SK-N-MC (cell line): ENCODE results near the gene KAZN.

Experiments used
- EZH2 ChIP-seq: fragments of 200-600 bp; sonication (generic); IDR thresholded peaks from one replicate; pipeline ENCODE4 v1.6.1; 2017; ENCODE audit warnings: antibody characterized with exemption
- FOXP2 ChIP-seq: optimal IDR thresholded peaks from 2 replicates; pipeline ENCODE3; 2011; ENCODE audit warnings: mild to moderate bottlenecking, moderate library complexity; ENCODE audit not compliant: insufficient read depth; ENCODE audit errors: extremely low read length, control extremely low read depth
- POLR2AphosphoS5 ChIP-seq: IDR thresholded peaks from 2 replicates; pipeline ENCODE4 v1.6.1; 2012; ENCODE audit warnings: mild to moderate bottlenecking, low read depth, low read length, borderline replicate concordance

GRCh38 chr1:14741082-14741481 is 142.6 kb downstream of the KAZN start:
- TF ChIP-seq EZH2 (no peak), POLR2AphosphoS5 (no peak), FOXP2 (no peak)
